B cell (primary cell): ENCODE results near the gene PLCG2. TPM values are rescaled to one million over a fixed set of nuclear protein-coding genes. Genes with fewer than 3 reads are reported as not detected.

Experiments used
- ATAC-seq: fragments of 200-7000 bp; cut with Tn5 transposase; one replicate; pipeline ENCODE4 v1.10.0; 2021; ENCODE audit warnings: low read depth, mild to moderate bottlenecking, moderate number of reproducible peaks, moderate library complexity
- CTCF ChIA-PET: fragments of 350-600 bp; sonication (Branson Sonifier 250); formaldehyde crosslinking; loops from one replicate; lab custom pipeline; 2021; ENCODE audit warnings: antibody characterized with exemption, inconsistent platforms; lab: Charles Lee
- POLR2A ChIA-PET: fragments of 350-600 bp; sonication (Branson Sonifier 250); formaldehyde crosslinking; loops from one replicate; lab custom pipeline; 2021; ENCODE audit warnings: antibody characterized with exemption; lab: Charles Lee
- DNase-seq: peaks from one replicate; pipeline ENCODE4 v3.0.0; 2013
- H2AFZ ChIP-seq: 2 replicates; pipeline ENCODE4 v1.6.1; 2012; ENCODE audit warnings: mild to moderate bottlenecking, low read depth, low read length; ENCODE audit not compliant: insufficient read depth, poor library complexity, severe bottlenecking
- H3K27ac ChIP-seq, 2 donors: 1 replicate in 1 of 2; 2 replicates in 1 of 2; pipeline ENCODE4 v1.5.1; 2012 to 2013; ENCODE audit warnings: low read length in 2 of 2, mild to moderate bottlenecking in 2 of 2, moderate library complexity in 1 of 2
- H3K27me3 ChIP-seq, 4 experiments: fragments of 200-600 bp in 1 of 4; sonication (generic) in 1 of 4; replicated peaks in 1 of 4; 1 replicate in 2 of 4; 2 replicates in 2 of 4; pipeline versions ENCODE4 v1.6.1 to v1.7.0; 2013 to 2016; ENCODE audit warnings: low read length in 3 of 4, mild to moderate bottlenecking in 2 of 4, mixed read lengths in 1 of 4, moderate library complexity in 1 of 4; ENCODE audit not compliant: insufficient read depth in 4 of 4, control insufficient read depth in 3 of 4; ENCODE audit errors: control extremely low read depth in 1 of 4
- H3K36me3 ChIP-seq, 2 experiments: replicated peaks in 1 of 2; 1 replicate in 1 of 2; 2 replicates in 1 of 2; pipeline versions ENCODE4 v1.6.1 to v1.7.1; 2013; ENCODE audit warnings: low read length in 1 of 2; ENCODE audit not compliant: insufficient read depth in 2 of 2, control insufficient read depth in 1 of 2; ENCODE audit errors: control extremely low read depth in 1 of 2, extremely low read depth in 1 of 2
- H3K4me1 ChIP-seq, 2 donors: fragments of 200-600 bp in 1 of 2; sonication (generic) in 1 of 2; 1 replicate in 1 of 2; 2 replicates in 1 of 2; pipeline versions ENCODE4 v1.5.1 to v1.6.1; 2013 to 2017; ENCODE audit warnings: low read length in 2 of 2; ENCODE audit not compliant: control insufficient read depth in 2 of 2, insufficient read depth in 2 of 2
- H3K4me2 ChIP-seq: replicated peaks from 2 replicates; pipeline ENCODE3; 2012; ENCODE audit warnings: mild to moderate bottlenecking, low read depth, low read length; ENCODE audit not compliant: poor library complexity, severe bottlenecking
- H3K4me3 ChIP-seq, 5 experiments: fragments of 200-600 bp in 1 of 5; sonication (generic) in 1 of 5; 1 replicate in 3 of 5; 2 replicates in 2 of 5; pipeline versions ENCODE4 v1.5.1 to v1.7.0; 2011 to 2016; ENCODE audit warnings: low read length in 4 of 5, mild to moderate bottlenecking in 4 of 5, low read depth in 2 of 5, control low read depth in 1 of 5, moderate library complexity in 1 of 5; ENCODE audit not compliant: insufficient read depth in 1 of 5; ENCODE audit errors: control extremely low read depth in 1 of 5, extremely low read depth in 1 of 5
- H3K79me2 ChIP-seq: fragments of 200-600 bp; sonication (generic); one replicate; pipeline ENCODE4 v1.6.0; 2016; ENCODE audit warnings: low read length; ENCODE audit not compliant: control insufficient read depth, insufficient read depth
- H3K9ac ChIP-seq: fragments of 200-600 bp; sonication (generic); 2 replicates; pipeline ENCODE4 v1.6.1; 2017; ENCODE audit warnings: mild to moderate bottlenecking, low read length, moderate library complexity
- H3K9me3 ChIP-seq, 3 donors: one replicate each; pipeline versions ENCODE4 v1.6.1 to v1.7.1; 2013; ENCODE audit warnings: low read length in 2 of 3; ENCODE audit not compliant: control insufficient read depth in 2 of 3, insufficient read depth in 1 of 3; ENCODE audit errors: control extremely low read depth in 1 of 3
- H4K20me1 ChIP-seq: 2 replicates; pipeline ENCODE4 v1.6.0; 2012; ENCODE audit warnings: mild to moderate bottlenecking, low read length; ENCODE audit not compliant: insufficient read depth, control insufficient read depth, poor library complexity, severe bottlenecking
- H3K27ac Mint-ChIP-seq: one replicate; pipeline ENCODE4 v1.8.0; 2021; ENCODE audit warnings: mixed read lengths
- H3K27me3 Mint-ChIP-seq: one replicate; pipeline ENCODE4 v1.8.0; 2021; ENCODE audit warnings: mixed read lengths
- H3K4me1 Mint-ChIP-seq: one replicate; pipeline ENCODE4 v1.8.0; 2021; ENCODE audit warnings: mixed read lengths
- H3K4me3 Mint-ChIP-seq: one replicate; pipeline ENCODE4 v1.8.0; 2021; ENCODE audit warnings: mixed read lengths
- H3K9me3 Mint-ChIP-seq: one replicate; pipeline ENCODE4 v1.8.0; 2022; ENCODE audit warnings: mixed read lengths; ENCODE audit not compliant: insufficient read depth
- EZH2 ChIP-seq: IDR thresholded peaks from 2 replicates; pipeline ENCODE4 v1.6.1; 2012; ENCODE audit warnings: borderline replicate concordance, low read depth, mild to moderate bottlenecking, moderate library complexity, low read length; ENCODE audit not compliant: insufficient read depth, poor library complexity, severe bottlenecking
- WGBS: methylation state at CpG from one replicate; pipeline ENCODE4 v1.1.5; 2013; ENCODE audit warnings: missing lambda C conversion rate; ENCODE audit not compliant: insufficient coverage; 5-methylcytosine and 5-hydroxymethylcytosine counted together
- intact Hi-C: fragments of 100-400 bp; cut with micrococcal nuclease; formaldehyde crosslinking; loops from one replicate; pipeline ENCODE4 v1.10.0; 2022
- polyA plus RNA-seq: library from polyadenylated mRNA; depleted of rRNA; stranded (reverse); fragments of >200 nt; gene quantifications from 2 replicates; pipeline ENCODE4 v1.2.3, GENCODE V29; 2012
- total RNA-seq, 2 donors: library from RNA; stranded (reverse); fragments of 120-200 nt in 1 of 2; gene quantifications; 1 replicate in 1 of 2; 2 replicates in 1 of 2; pipeline versions ENCODE4 v1.2.3 to v1.2.4, GENCODE V29; 2013 to 2022
- TF ChIP-seq, protein P1 (sequence below): fragments of 200-600 bp; IDR thresholded peaks from one replicate; pipeline ENCODE4 v1.8.0; 2022; ENCODE audit warnings: antibody characterized with exemption, mild to moderate bottlenecking

PLCG2 gene
- total and polyA plus RNA-seq, 2 donors (not counting 1 experiment from before 2014, with no cell fraction given) = 194 to 812 TPM

DNA sequence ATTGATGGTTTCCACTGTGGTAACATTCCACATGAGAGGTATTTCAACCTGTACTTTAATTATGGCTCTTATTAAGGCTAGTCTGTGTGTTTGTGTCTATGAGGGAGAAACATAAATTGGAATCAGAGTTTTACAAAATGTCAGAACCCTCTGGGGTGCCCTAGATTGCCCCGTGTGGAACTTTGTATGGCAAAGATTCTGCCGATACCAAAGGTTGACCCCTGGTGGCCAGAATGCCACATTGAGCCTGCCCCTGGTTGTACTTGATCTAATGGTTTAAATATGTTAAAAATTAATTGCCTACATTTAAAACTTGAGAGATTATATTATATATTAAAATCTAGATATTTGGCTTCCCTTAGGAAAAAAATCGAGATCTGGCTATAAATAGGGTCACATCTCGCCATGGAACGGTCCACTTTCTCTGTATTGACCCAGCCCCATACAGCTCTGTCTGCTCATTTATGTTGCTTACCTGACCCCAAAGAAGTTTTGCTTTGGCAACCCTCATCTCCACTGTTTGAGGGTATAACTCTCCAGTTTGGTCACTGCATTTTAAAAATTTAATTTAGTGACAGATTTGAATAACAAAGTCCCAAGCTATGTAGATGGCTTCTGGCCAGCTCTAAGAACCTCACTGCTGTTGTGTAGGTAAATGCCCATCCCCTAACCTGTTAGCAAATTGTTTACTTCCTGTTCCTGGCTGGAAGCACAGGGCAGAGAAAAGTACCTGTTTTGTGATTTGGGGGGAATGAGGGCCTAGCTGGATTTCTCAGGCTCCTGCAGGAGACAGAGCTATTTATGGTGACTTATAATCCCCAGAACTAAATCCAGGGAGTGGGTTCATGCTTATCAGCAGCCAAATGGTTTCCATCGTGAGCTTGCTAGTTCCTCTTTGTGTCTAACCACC is 95.0 kb downstream of the PLCG2 start:
- Histone ChIP-seq H3K4me3 (no peak overlapping the region), H3K27ac (peak overlapping the region in 1 of 2 donors; percentile 48), H3K27me3 (no peaks in the 10 kb centered on the region), H3K9me3 (no peaks in the 10 kb centered on the region), H3K4me1 (peaks cover 22 to 24% of the 10 kb centered on the region in 2 donors), H3K4me2 (peak overlapping the region; percentile 42), H3K9ac (no peak overlapping the region), H4K20me1 (peaks cover 36% of the 10 kb centered on the region), H3K79me2 (peaks cover 81% of the 10 kb centered on the region), H3K36me3 (peaks cover 20 to 68% of the 10 kb centered on the region in 2 experiments), H2AFZ (no peak overlapping the region)
- POLR2A ChIA-PET = interaction anchor here (0.7 to 2.3 kb wide), 7 partner anchors 10 to 144 kb away, joined by 3 to 8 read pairs (median 4); no protein-coding TSS in a partner anchor
- intact Hi-C loops = loop anchor here (1.0 to 10.0 kb wide), 7 partner anchors 37 to 508 kb away; no protein-coding TSS in a partner anchor
- no peaks in the 10 kb centered on the region for H3K27me3 Mint-ChIP-seq
- H3K27ac Mint-ChIP-seq = peak overlapping the region; percentile 67
- CTCF ChIA-PET = interaction anchor here (0.6 to 9.2 kb wide), 58 partner anchors 10 to 509 kb away, joined by 3 to 128 read pairs (median 6); partner anchors contain the start of gene PLCG2
- peaks cover 41% of the 10 kb centered on the region for H3K4me1 Mint-ChIP-seq
- WGBS = 27% methylated on average over 5 of the region's 6 CpGs
- H3K4me3 Mint-ChIP-seq = peak overlapping the region; percentile 4
- no peaks in the 10 kb centered on the region for H3K9me3 Mint-ChIP-seq
- TF ChIP-seq EZH2 = no peak
- TF ChIP-seq, protein P1, sequence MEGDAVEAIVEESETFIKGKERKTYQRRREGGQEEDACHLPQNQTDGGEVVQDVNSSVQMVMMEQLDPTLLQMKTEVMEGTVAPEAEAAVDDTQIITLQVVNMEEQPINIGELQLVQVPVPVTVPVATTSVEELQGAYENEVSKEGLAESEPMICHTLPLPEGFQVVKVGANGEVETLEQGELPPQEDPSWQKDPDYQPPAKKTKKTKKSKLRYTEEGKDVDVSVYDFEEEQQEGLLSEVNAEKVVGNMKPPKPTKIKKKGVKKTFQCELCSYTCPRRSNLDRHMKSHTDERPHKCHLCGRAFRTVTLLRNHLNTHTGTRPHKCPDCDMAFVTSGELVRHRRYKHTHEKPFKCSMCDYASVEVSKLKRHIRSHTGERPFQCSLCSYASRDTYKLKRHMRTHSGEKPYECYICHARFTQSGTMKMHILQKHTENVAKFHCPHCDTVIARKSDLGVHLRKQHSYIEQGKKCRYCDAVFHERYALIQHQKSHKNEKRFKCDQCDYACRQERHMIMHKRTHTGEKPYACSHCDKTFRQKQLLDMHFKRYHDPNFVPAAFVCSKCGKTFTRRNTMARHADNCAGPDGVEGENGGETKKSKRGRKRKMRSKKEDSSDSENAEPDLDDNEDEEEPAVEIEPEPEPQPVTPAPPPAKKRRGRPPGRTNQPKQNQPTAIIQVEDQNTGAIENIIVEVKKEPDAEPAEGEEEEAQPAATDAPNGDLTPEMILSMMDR = peak; percentile 97
- ATAC-seq (peak; percentile 93), DNase-seq (peak; percentile 80)
